Anterior cingulate cortex (tissue), 58 donors: Measurements from ENCODE around the gene RABGAP1L.
"Not testable (repeated sequence)": the region's sequence is repeated elsewhere in the genome, so short reads cannot be mapped to it uniquely, and the experiment has no call there.

Experiments used
- DNase-seq, 58 donors: peaks; one replicate each; lab custom pipeline; 2025; lab: John Stamatoyannopoulos, UW

Gene RABGAP1L

DNA sequence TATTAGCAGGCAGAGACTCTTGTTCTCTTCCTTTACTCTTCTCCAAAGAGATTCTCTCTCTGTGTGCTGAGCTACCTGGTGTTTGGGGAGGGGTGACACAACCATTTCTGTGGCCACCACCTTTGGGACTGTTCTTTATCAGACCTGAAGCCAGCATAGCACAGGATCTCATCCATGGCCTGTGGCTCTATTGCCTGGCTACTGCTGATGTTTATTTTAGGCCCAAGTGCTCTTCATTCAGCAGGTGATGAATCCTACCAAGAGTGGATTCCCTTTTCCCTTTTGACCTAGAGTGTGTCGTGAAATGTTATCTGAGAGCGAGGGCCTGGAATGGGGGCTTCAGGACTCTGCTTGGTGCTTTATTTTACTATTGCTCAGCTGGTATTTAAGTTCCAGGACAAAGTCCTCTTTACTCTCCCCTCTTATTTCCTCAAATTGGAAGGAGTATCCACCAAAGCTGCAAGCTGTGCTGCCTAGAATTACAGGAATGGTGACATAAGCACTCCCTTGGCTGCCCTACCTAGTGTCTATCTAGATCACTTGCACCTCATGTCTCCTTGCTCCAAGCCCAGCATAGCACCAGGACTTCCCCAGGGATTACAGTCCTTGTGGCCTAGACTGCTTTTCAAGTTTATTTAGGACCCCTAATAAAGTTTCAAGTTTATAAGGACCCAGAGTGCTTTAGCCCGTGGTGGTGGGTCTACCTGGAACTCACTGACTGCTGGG lies 193.7 kb downstream of the RABGAP1L start:
- no peak for DNase-seq

DNA sequence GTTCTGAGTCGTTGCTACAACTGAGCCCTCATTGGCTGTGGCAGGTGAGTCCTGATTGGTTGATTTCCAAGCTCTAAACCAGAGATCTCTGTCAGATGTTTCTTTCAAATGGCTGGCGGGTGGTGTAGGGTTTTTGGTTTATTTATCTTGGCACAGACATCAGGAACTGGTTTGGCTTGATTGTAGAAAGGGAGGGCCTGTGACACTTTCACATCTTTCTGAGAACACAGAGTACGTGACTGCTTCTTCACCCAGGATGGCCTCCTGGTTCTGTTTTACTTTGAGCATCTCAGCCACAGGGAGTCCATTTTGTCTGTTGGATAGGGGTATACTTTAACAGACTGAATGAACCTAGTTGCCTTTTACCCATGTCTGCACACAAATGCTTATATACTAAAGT lies 199.0 kb downstream of the RABGAP1L start:
- no peak for DNase-seq

DNA sequence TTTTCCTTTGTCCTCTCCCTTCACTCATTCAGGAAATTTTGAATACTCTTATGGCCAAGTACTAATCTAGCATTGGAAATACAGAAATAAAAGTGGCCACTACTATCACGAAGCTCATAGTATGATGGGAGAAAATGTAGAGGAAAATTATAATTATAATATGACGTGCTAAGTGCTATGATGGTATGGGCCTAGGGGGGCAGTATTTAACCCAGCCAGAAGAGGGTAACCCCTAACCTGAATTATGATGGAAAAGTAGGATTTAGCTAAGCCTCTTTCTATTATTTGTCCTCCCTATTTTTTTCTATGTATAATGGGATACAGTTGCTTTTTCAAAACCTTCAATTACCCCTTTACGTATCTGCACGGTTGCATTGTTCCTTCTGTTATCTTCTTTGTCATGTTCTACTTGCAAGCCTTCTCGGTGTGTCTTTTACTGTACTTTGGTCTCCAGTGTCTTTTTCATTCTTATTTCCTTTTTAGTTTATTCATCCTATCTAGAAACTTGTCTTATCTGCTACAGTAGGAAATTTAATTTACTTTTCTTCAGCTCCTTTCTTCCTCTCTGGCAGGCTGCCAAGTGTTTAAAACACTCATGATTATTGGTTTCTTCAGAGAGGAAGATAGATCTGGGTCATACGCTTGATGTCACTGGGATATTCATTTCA lies 199.6 kb downstream of the RABGAP1L start:
- DNase-seq, result no peak

DNA sequence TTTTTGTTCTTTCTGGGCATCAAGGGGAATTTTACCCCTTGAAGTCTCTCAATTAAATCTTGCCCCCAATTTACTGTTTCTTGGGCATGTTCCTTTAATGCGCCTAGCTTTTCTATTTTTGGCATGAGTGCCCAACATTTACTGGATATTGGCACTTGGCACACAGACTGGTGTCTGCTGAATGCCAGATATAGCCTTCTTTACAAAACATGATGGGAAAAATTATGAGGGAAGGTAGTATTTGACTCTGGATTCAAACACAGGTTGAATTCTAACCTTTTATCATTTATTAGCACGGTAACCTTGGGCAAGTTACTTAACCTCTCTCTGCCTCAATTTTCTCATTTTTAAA lies 200.1 kb downstream of the RABGAP1L start:
- DNase-seq, result no peak

DNA sequence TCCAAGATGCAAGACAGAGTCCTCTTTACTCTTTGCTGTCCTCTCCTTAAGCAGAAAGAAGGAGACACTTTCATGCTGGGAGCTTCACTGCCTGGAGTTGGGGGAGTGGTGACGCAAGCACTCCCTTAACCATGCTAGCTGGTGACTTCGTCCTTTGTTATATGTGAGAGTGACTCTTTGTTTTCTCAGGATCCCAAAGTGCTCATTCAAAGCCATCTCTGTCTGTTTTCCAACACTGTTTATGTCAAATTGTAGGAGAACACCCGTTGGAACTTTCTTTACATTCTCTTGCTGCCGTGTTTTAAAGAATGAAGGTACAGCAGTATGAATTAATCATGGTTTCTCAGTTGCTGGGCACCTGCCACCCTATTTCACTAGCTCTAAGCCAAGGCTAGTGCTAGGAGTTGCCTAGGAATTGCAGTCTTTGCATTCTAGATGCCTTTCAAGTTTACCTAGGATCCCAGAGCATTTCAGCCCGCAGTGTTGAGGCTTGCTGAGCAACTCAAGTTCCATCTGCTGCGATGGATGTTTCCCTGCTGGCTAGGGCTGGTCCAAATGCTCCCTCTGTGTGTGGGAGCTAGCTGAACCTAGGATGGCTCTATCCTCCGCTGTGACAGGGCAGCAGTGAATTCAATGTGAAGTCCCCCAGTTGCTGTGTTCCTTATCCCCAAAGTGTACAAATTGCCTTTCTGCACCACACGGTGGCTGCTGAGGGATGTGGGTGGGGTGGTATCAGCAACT lies 205.8 kb downstream of the RABGAP1L start:
- DNase-seq, result peak in 30 of 58 donors; percentile 3 to 76 (median 22)

DNA sequence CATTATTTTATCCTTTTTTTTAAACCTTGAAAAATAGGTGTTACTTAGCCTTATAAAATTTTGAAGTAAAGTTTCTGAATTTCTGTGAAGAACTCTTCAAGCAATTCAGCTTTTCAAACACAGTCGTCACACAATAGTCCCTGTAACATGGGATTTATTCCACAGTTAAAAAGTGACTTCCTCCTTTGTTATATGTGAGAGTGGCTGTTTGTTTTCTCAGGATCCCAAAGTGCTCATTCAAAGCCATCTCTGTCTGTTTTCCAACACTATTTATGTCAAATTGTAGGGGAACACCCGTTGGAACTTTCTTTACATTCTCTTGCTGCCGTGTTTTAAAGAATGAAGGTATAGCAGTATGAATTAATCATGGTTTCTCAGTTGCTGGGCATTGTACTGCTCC lies 207.6 kb downstream of the RABGAP1L start:
- DNase-seq, result no peak

DNA sequence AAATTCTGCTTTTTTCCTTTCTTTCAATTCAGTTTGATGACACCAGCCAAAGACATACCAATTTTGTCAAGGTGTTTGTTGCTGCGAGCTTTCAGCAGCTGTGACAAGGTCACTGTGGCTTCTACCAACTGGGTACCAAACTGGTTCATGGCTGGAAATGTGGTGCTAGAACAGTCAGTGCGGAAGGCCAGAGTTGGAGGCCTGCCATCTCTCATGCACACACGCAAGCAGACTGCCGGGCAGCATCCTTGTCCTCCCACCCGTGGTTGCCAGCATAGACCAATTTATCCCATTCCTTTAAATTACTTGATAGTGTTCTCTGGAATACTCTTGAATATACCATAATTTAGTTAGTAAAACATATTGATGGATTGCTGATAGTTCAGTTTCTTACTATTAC lies 208.6 kb downstream of the RABGAP1L start:
- DNase-seq, result peak in 10 of 58 donors; percentile 4 to 55 (median 9)

DNA sequence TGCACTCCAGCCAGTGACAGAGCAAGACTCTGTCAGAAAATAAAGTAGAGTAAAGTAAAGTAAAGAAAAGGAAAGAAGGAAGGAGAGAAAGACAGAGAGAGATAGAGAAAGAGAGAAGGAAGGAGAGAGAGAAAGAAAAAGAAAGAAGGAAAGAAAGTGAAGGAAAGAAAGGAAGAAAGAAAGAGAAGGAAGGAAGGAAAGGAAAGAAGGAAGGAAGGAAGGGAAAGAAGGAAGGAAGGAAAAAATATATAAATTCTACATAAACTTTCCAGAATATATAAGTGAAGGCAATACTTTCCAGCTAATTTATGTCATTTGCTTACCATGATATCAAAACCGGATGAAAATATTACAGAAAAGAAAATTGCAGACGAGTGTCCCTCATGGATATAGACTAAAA lies 216.7 kb downstream of the RABGAP1L start:
- no peak for DNase-seq

DNA sequence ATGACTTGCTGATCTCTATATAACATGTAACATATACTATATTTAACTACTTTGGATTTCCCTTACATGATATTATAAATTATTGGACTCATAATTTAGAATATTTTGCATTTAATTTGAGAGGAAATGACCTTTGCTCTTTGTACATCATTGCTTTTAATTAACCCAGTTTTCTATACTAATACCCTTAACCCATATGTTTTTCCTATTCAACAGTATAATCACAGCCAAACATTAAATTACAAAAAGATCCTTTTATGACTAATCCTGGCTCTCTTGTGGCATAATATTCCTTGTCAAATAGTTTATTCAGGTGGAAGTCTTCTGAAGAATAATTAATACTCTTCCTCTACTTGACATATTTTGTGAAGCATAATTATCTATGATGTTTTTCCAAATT lies 232.4 kb downstream of the RABGAP1L start:
- DNase-seq, result no peak

DNA sequence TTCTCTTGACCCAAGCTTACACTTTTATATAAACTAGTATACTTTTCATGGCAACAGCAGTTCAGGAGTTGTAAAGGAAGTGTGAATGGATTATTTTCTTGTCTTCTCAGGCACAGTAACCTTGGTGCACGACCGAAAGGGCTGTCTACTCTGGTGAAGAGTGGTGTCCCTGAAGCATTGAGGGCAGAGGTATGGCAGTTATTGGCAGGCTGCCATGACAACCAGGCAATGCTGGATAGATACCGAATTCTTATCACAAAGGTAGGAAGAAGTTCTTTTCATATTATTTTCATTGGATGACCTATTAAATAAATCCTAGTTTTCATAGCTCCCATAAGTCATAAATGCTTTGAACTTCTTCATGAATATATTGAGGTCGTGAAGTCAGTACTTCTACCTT lies 234.6 kb downstream of the RABGAP1L start:
- DNase-seq, result no peak

DNA sequence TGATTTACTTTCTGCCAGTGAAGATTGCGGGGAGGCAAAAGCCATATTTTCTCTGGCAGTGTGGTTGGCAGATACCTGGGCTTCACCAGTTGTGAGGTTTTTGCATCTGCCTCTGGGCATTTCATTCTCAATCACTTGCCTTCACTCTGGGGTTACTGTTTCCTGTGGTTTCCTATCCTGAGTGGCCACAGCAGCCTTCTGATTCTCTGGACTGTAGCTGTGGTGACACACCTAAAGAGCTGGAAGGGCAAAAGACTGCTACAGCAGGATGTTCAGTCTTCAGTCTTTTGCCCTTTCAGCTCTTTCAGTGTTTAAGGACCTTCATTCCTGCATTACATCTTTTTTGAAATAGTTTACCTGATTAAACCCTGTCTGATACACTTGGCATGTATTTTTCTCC lies 237.9 kb downstream of the RABGAP1L start:
- DNase-seq, result no peak

DNA sequence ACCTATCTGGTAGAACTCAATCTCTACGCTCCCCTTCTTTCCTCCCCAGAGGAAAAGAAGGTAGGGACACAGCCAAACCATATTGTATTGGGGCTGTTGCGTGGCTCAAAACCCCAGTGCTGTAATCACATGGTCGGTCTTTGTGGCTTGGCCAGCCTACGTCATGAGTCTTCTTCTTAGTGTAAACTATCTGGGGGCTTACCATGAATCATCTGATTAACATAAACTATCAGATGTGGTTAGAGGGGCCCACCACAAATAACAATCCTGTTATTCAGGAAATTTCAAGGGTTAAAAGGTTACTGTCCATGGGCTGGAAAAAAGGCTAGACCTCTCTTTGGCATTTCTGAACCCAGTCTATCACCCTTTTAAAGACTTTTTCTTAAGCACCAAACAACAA lies 238.9 kb downstream of the RABGAP1L start:
- no peak for DNase-seq

DNA sequence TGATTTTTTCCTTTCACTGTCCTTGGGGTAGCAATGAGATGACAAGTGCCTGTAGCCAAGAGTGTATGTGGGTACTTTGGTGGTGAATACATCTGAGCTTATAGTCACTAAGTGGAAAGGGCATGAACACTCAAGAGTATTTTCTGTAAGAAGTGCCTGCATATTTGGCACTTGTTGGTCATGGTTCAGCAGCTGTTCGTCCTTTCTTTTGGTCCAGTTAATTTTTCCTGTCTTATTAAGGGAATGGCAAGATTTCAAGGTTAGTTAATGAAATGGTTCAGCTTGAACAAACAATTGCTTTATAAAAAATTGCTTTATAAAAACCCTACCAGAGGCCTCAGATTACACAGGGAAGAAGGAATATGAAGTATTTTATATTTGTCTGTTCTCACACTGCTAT lies 239.9 kb downstream of the RABGAP1L start:
- no peak for DNase-seq

DNA sequence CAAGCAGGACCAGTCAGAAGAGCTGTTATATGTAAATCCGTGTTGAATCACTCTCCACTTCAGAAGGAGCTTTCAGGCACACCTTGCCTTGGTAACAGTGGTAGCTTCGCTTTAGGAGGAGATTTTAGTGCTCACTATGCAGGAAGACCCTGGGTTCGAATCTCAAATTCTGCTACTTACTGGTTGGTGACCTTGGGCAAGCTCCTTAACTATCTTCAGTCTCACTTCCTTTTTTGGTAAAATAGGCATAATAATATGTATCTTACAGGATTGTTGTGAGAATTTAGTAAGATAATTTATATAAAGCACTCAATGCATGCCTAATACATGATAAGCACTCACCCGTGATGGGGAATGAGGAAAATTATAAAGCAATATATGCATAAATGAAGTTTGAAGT lies 241.8 kb downstream of the RABGAP1L start:
- DNase-seq, result no peak

DNA sequence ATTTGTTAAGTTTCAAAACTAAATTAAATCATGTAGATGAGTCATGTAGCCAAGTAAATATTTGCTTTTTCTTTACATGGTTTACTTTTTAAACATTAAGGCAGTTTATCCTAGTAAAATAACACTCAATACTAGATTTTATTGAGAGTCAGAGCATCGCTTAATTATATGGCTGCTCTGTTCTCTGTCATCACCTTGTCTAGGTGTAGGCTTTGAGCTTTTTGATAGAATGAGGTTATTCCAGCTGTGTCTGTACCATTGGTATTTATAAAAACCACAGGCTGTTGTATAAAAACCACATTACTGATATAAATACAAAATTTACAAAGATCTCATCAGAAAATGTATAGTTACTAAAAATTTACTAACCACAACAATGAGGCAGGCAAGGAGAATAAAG lies 245.9 kb downstream of the RABGAP1L start:
- DNase-seq, result no peak

DNA sequence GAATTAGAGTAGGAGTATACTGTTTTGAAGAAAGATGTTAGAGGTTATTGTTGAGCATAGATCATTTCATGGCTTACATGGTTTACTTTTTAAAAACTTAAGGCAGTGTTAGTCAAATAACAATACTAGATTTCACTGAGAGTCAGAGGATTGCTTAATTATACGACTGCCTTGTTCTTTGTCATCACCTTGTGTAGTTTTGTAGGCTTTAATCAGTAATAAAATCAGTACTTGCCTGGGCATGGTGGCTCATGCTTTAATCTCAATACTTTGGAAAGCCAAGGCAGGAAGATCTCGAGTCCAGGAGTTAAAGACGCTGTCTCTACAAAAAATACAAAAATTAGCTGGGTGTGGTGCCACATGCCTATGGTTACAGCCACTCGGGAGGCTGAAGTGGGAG lies 247.1 kb downstream of the RABGAP1L start:
- DNase-seq, result no peak

DNA sequence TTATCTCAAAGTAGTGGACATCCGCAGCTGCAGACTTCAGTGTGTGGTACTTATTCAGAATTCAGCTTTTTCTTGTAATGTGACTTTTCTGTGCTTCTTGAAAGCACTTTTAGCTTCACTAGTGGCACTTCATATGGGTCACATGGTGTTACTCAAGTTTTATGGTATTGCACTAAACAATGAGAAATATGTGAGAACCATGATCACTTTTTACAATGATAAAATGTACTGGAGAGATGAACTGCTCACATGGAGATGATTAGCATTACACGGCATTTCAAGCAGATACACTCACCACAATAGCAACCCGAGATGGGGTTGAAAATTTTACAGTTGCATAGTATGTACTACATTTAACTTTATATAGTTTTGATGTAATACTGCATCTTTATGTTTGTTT lies 248.3 kb downstream of the RABGAP1L start:
- no peak for DNase-seq

DNA sequence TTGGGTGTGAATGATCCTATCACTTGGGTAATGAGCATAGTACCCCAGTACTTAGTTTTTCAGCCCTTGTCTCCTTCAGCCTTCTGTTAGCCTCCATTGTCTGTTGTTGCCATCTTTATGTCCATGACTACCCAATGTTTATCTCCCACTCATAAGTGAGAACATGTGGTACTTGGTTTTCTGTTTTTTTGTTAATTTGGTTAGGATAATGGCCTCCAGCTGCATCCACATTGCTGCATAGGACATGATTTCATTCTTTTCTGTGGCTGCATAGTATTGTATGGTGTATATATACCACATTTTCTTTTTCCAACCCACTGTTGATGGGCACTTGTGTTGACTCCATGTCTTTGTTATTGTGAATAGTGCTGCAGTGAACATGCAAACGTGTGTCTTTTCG lies 248.8 kb downstream of the RABGAP1L start:
- DNase-seq, result no peak

DNA sequence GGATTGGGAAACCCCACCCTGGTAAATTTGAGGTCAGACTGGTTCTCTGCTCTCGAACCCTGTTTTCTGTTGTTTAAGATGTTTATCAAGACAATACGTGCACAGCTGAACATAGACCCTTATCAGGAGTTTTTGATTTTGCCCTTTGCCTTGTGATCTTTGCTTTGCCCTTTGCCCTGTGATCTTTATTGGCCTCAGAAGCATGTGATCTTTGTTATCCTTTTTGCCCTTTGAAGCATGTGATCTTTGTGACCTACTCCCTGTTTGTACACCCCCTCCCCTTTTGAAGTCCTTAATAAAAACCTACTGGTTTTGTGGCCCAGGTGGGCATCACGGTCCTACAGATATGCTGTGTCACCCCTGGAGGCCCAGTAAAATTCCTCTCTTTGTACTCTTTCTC lies 250.5 kb downstream of the RABGAP1L start:
- DNase-seq, result not testable (repeated sequence)

DNA sequence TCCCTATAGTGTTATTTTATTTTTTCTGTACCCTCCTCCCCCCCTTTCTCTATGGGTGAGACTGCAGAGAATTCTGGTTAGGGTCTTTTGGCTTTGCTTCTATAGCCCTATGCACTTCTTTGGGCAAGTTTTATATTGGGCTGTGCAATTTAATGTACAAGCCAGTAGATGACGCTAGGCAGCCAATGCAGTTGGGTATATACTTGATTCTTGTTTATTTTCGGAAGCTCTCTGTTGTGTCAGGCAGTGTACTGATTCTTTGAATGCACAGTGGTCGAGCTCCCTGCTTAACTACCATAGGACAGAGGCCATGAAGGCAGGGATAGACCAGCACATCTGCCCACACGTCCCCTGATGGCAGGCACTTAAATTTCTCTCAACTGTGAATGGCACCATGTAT lies 254.3 kb downstream of the RABGAP1L start:
- no peak for DNase-seq

DNA sequence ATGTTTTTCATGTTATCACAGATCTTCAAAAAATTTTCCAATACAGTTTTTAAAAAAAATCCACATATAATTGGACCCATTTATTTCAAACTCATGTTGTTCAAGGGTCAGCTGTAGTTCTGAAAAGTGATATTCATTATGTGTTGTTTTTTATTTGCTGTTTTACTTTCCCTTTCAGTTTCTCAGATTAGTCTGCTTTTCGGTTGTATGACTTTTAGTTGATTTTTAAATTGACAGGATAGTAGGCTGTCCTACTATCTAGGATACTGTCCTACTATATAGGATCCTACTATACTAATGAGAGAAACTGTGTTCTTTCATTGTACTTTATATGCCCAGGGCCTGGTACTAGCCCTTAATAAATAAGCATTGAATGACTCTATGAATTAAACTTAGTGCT lies 254.9 kb downstream of the RABGAP1L start:
- no peak for DNase-seq

DNA sequence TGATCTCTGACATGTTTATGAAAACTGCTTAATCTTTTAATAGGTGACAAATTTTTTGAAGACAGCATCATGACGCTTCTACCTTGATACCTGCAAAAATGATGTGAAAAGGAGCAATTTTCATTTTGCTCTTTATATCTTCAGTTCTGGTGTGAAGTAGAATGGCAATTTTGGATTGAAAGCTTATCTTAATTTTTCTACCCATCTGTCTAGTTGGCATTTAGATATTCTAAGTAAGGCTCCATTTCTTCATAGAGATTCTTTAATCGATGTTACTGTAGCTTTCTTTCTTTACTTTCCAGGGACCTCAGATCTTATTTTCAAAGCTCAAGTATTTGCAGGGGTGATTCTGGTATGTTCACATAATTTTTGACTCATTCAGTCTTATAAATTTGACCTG lies 256.2 kb downstream of the RABGAP1L start:
- no peak for DNase-seq
